ENCODE data around the gene TENM4.

Gene TENM4

GRCh38 chr11:79287952-79288351 lies 152.9 kb downstream of the TENM4 start:
- DNase-seq (ENCODE audit: low spot score) = no peak
- TF ChIP-seq CTCF (IDR thresholded peaks at IDR 0.05; ENCODE audit: extremely low read depth, missing control alignments) = no peak

- TF ChIP-seq CTCF (IDR thresholded peaks at IDR 0.05; ENCODE audit: extremely low read depth, missing control alignments) = no peak
- DNase-seq (ENCODE audit: low spot score) = no peak
These were observed 155.1 kb downstream of the TENM4 start for GRCh38 chr11:79285756-79286155.

- no peak for TF ChIP-seq CTCF (IDR thresholded peaks at IDR 0.05; ENCODE audit: extremely low read depth, missing control alignments)
- no peak for DNase-seq (ENCODE audit: low spot score)
These were observed 164.0 kb downstream of the TENM4 start for GRCh38 chr11:79276736-79277325.

GRCh38 chr11:79274636-79275331 lies 166.0 kb downstream of the TENM4 start:
- DNase-seq (ENCODE audit: low spot score) = no peak
- no peak for TF ChIP-seq CTCF (IDR thresholded peaks at IDR 0.05; ENCODE audit: extremely low read depth, missing control alignments)

GRCh38 chr11:79273781-79274180 lies 167.0 kb downstream of the TENM4 start:
- no peak for TF ChIP-seq CTCF (IDR thresholded peaks at IDR 0.05; ENCODE audit: extremely low read depth, missing control alignments)
- DNase-seq (ENCODE audit: low spot score) = no peak

GRCh38 chr11:79269611-79270307 lies 171.1 kb downstream of the TENM4 start:
- TF ChIP-seq CTCF (IDR thresholded peaks at IDR 0.05; ENCODE audit: extremely low read depth, missing control alignments) = no peak
- DNase-seq (ENCODE audit: low spot score) = no peak

GRCh38 chr11:79266396-79266795 lies 174.4 kb downstream of the TENM4 start:
- no peak for DNase-seq (ENCODE audit: low spot score)
- TF ChIP-seq CTCF (IDR thresholded peaks at IDR 0.05; ENCODE audit: extremely low read depth, missing control alignments) = no peak

Data from GM20000 (cell line).